Mucosa of stomach (tissue), 1 donor: ENCODE measurements around the gene LRRC52.
"Not testable (repeated sequence)": the region's sequence is repeated elsewhere in the genome, so short reads cannot be mapped to it uniquely, and the experiment has no call there.

Experiments
- H3K27me3 ChIP-seq: one replicate; pipeline ENCODE4 v1.7.0; 2013; ENCODE audit warnings: mild to moderate bottlenecking, low read length; ENCODE audit not compliant: control insufficient read depth, insufficient read depth
- H3K36me3 ChIP-seq: one replicate; pipeline ENCODE4 v1.7.0; 2013; ENCODE audit warnings: low read length; ENCODE audit not compliant: control insufficient read depth, insufficient read depth
- H3K4me1 ChIP-seq: one replicate; pipeline ENCODE4 v1.7.0; 2013; ENCODE audit warnings: mild to moderate bottlenecking, low read length; ENCODE audit not compliant: control insufficient read depth, insufficient read depth
- H3K4me3 ChIP-seq: one replicate; pipeline ENCODE4 v1.7.0; 2013; ENCODE audit warnings: low read length
- H3K9ac ChIP-seq: one replicate; pipeline ENCODE4 v1.7.0; 2013; ENCODE audit warnings: mild to moderate bottlenecking, low read length, moderate library complexity
- H3K9me3 ChIP-seq: one replicate; pipeline ENCODE4 v1.7.0; 2013; ENCODE audit warnings: mild to moderate bottlenecking, low read length, moderate library complexity; ENCODE audit not compliant: control insufficient read depth
- donor health status: Pancreatic carcinoma.

The LRRC52 gene

DNA sequence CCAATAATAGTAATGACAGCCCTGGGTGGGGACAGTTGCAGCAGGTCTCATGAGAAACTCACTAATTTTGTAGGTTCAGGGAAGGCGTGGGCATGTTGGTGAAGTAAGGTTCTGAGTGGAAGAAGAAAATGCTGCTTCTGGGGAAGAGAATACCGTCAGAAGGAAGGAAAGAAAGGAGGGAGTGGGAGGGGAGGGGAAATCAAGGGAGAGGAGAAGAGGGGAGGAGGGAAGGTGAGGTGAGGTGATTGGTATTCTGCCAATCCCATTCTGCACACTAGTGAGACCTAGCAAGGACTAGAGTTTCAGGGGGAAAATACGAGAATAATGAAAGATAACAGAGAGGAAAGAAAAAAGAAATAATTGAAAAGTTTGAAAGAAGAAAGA, 54.9 kb downstream of the LRRC52 start:
- H3K9me3 ChIP-seq = no peaks in the 10 kb centered on the region
- H3K4me3 ChIP-seq = peak overlapping the region; percentile 66
- peak overlapping the region; percentile 91 for H3K9ac ChIP-seq
- no peaks in the 10 kb centered on the region for H3K36me3 ChIP-seq
- H3K27me3 ChIP-seq = peaks cover 9% of the 10 kb centered on the region
- peaks cover 8% of the 10 kb centered on the region for H3K4me1 ChIP-seq

DNA sequence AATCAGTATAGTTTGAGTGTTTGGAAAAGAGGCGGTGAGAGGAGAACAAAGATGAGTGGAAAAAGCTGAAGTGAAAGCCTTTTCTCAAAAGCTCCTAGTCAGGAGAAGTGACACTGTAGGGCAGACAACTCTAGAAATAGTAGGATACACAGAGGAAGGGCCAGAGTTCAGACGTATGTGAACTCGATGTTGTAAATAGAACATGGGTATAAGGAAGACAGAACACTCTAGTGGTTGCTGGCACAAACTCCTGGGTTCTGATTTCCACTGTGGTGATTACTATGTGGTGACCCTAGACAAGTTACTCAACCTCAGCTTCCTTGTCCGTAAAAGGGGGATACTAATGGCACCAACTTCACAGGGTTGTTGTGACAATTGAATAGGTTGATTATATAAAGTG, 57.0 kb downstream of the LRRC52 start:
- Histone ChIP-seq H3K4me3 (no peak overlapping the region), H3K27me3 (no peaks in the 10 kb centered on the region), H3K4me1 (peaks cover 8% of the 10 kb centered on the region), H3K9me3 (no peaks in the 10 kb centered on the region), H3K36me3 (no peaks in the 10 kb centered on the region), H3K9ac (peak overlapping the region; percentile 10)

- Histone ChIP-seq H3K36me3 (no peaks in the 10 kb centered on the region), H3K9ac (no peak overlapping the region), H3K27me3 (no peaks in the 10 kb centered on the region), H3K9me3 (no peaks in the 10 kb centered on the region), H3K4me3 (no peak overlapping the region), H3K4me1 (peaks cover 4% of the 10 kb centered on the region)
Measured at GRCh38 chr1:165603810-165604209, 60.0 kb downstream of the LRRC52 start.

DNA sequence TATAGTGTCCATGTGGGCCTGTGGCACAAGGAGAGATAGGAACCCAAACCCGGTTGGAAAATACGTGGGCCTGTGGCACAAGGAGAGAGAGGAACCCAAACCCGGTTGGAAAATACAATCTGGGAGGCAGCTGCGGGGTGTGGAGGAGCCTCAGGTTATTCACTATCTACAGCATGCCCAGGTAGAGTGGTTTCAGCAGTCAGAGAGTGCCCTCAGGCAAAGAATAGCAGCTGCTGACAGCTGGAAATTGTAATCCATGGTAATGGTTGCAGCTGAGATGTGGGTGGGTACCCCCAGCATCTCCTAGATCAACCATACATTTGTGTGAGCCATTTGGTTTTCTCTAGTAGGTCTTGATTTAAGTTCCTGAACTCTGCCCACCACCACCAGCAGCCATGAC, 61.4 kb downstream of the LRRC52 start:
- peaks cover 4% of the 10 kb centered on the region for H3K4me1 ChIP-seq
- H3K4me3 ChIP-seq = no peak overlapping the region
- H3K9me3 ChIP-seq = no peaks in the 10 kb centered on the region
- no peak overlapping the region for H3K9ac ChIP-seq
- no peaks in the 10 kb centered on the region for H3K36me3 ChIP-seq
- H3K27me3 ChIP-seq = no peaks in the 10 kb centered on the region

- H3K4me3 ChIP-seq, H3K36me3 ChIP-seq, H3K27me3 ChIP-seq, H3K9ac ChIP-seq, H3K4me1 ChIP-seq, H3K9me3 ChIP-seq: not testable (repeated sequence)
Measured at GRCh38 chr1:165606676-165607075, 62.9 kb downstream of the LRRC52 start.

GRCh38 chr1:165610866-165611265, 67.1 kb downstream of the LRRC52 start:
- Histone ChIP-seq H3K36me3 (no peaks in the 10 kb centered on the region), H3K4me3 (no peak overlapping the region), H3K27me3 (no peaks in the 10 kb centered on the region)

GRCh38 chr1:165612062-165612461, 68.3 kb downstream of the LRRC52 start:
- H3K9me3 ChIP-seq = no peaks in the 10 kb centered on the region
- no peak overlapping the region for H3K9ac ChIP-seq
- H3K4me1 ChIP-seq = peaks cover 12% of the 10 kb centered on the region
- no peaks in the 10 kb centered on the region for H3K36me3 ChIP-seq
- no peaks in the 10 kb centered on the region for H3K27me3 ChIP-seq
- H3K4me3 ChIP-seq = no peak overlapping the region

More at GRCh38 chr1:165610866-165611265, 67.1 kb downstream of the LRRC52 start:
- H3K9me3 ChIP-seq = no peaks in the 10 kb centered on the region
- H3K4me1 ChIP-seq = peaks cover under 1% of the 10 kb centered on the region
- H3K9ac ChIP-seq = no peak overlapping the region
